ENCODE results near the gene TNS3. TPM values are rescaled to one million over a fixed set of nuclear protein-coding genes. Genes with fewer than 3 reads are reported as not detected.

TNS3 gene
- total RNA-seq, 1 experiment from 2014 or later, result 9.5 TPM

DNA sequence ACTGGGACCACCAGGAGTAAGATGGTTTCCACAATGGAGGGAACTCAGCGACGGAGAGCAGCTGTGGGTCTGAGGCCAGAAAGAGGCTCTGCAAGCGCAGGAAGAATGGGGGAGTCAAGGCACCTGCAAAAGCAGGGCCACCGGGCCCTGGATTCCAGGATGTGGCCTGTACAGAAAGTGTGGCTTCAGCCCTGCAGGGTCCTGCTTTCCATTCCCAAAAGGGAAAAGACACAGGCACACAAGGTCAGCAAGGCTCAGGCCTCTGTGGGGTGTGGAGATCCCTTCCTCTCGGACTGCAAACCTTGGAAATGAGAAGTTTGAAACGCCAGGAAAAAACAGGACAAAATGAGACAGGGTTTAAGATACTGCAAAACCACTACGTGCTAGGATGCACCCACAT lies 232.5 kb downstream of the TNS3 start:
- Histone ChIP-seq H2BK120ac (ENCODE audit: low read depth, low read length, poor library complexity, severe bottlenecking) (no peak overlapping the region), H2BK20ac (ENCODE audit: low read depth, low read length, poor library complexity, severe bottlenecking) (no peak overlapping the region), H4K5ac (ENCODE audit: insufficient read length, low read depth, low read length) (no peak overlapping the region), H2AK5ac (ENCODE audit: insufficient read length, low read length) (no peak overlapping the region), H3K4ac (ENCODE audit: low read depth, low read length) (no peak overlapping the region), H4K91ac (ENCODE audit: insufficient read length, low read depth, low read length) (no peak overlapping the region), H2BK15ac (ENCODE audit: low read depth, low read length) (no peak overlapping the region), H2BK5ac (ENCODE audit: insufficient read length, low read length) (no peak overlapping the region), H3K4me1 (ENCODE audit: insufficient read depth, low read length) (no peaks in the 10 kb centered on the region; the same call in 1 of the 2 replicates), H4K8ac (replicated peaks; ENCODE audit: insufficient read length, low read depth, low read length) (no peak overlapping the region), H3K27me3 (ENCODE audit: insufficient read depth, low read length) (no peaks in the 10 kb centered on the region), H3K23me2 (ENCODE audit: insufficient read length, low read depth, low read length, poor library complexity, severe bottlenecking) (no peaks in the 10 kb centered on the region), H3K79me2 (ENCODE audit: insufficient read depth, low read length) (no peaks in the 10 kb centered on the region), H3K27ac (ENCODE audit: insufficient read length, low read depth, low read length) (no peak overlapping the region), H3K14ac (ENCODE audit: insufficient read depth, low read length) (no peak overlapping the region), H2BK12ac (ENCODE audit: insufficient read length, low read depth, low read length) (no peak overlapping the region), H3T11ph (ENCODE audit: low read length) (no peak overlapping the region), H3K4me2 (ENCODE audit: insufficient read depth, insufficient read length, low read length) (no peak overlapping the region), H2AFZ (ENCODE audit: low read length) (no peak overlapping the region), H3K79me1 (ENCODE audit: insufficient read depth, low read depth, low read length, poor library complexity, severe bottlenecking) (no peaks in the 10 kb centered on the region), H3K9ac (ENCODE audit: extremely low read depth, insufficient read length, low read length) (no peak overlapping the region), H3K23ac (ENCODE audit: insufficient read length, low read depth, low read length) (no peak overlapping the region), H3K9me3 (ENCODE audit: control insufficient read depth, low read depth, low read length) (no peaks in the 10 kb centered on the region), H3K18ac (ENCODE audit: insufficient read length, low read depth, low read length) (no peak overlapping the region), H3K56ac (ENCODE audit: insufficient read length, low read depth, low read length) (no peak overlapping the region), H4K20me1 (ENCODE audit: control insufficient read depth, insufficient read depth, insufficient read length) (no peaks in the 10 kb centered on the region)
- Mint-ChIP-seq H3K4me1 (no peaks in the 10 kb centered on the region; a peak in 1 of 4 replicates), H3K27me3 (ENCODE audit: low read depth) (no peaks in the 10 kb centered on the region), H3K36me3 (ENCODE audit: insufficient read depth in 1 of 3, low read depth in 3 of 3) (no peaks in the 10 kb centered on the region), H3K4me3 (no peak overlapping the region), H3K9me3 (no peaks in the 10 kb centered on the region), H3K27ac (no peak overlapping the region)
- WGBS (ENCODE audit: extremely low coverage, insufficient read length, low lambda C conversion rate), result no CpG with 5 or more reads among the region's 7 CpGs
- TF ChIP-seq, protein P1, sequence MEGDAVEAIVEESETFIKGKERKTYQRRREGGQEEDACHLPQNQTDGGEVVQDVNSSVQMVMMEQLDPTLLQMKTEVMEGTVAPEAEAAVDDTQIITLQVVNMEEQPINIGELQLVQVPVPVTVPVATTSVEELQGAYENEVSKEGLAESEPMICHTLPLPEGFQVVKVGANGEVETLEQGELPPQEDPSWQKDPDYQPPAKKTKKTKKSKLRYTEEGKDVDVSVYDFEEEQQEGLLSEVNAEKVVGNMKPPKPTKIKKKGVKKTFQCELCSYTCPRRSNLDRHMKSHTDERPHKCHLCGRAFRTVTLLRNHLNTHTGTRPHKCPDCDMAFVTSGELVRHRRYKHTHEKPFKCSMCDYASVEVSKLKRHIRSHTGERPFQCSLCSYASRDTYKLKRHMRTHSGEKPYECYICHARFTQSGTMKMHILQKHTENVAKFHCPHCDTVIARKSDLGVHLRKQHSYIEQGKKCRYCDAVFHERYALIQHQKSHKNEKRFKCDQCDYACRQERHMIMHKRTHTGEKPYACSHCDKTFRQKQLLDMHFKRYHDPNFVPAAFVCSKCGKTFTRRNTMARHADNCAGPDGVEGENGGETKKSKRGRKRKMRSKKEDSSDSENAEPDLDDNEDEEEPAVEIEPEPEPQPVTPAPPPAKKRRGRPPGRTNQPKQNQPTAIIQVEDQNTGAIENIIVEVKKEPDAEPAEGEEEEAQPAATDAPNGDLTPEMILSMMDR (conservative IDR thresholded peaks at IDR 0.05), result no peak
- DNase-seq, result no peak
